Psoas muscle (tissue), 8 donors: Measurements from ENCODE around the gene RNASEH2B. TPM values are rescaled to one million over a fixed set of nuclear protein-coding genes. Genes with fewer than 3 reads are reported as not detected.

Experiments
- ATAC-seq, 4 donors: fragments of 200-7000 bp; cut with Tn5 transposase; one replicate each; pipeline ENCODE4 v1.9.1; 2020; ENCODE audit warnings: moderate library complexity in 3 of 4, mild to moderate bottlenecking in 2 of 4
- DNase-seq, 2 donors: peaks; one replicate each; pipeline ENCODE4 v3.0.0-alpha.2; 2020
- H3K27ac ChIP-seq: fragments of 200-600 bp; one replicate; pipeline ENCODE4 v1.8.0; 2022
- H3K27me3 ChIP-seq, 3 donors: fragments of 200-600 bp in 1 of 3; one replicate each; pipeline versions ENCODE4 v1.6.1 to v1.8.0; 2013 to 2022; ENCODE audit warnings: low read length in 2 of 3, mild to moderate bottlenecking in 2 of 3, moderate library complexity in 1 of 3; ENCODE audit not compliant: insufficient read depth in 3 of 3
- H3K36me3 ChIP-seq, 2 donors: fragments of 200-600 bp in 1 of 2; one replicate each; pipeline versions ENCODE4 v1.6.1 to v1.8.0; 2013 to 2022; ENCODE audit warnings: low read depth in 1 of 2, mild to moderate bottlenecking in 1 of 2, moderate library complexity in 1 of 2; ENCODE audit not compliant: insufficient read depth in 1 of 2
- H3K4me1 ChIP-seq: fragments of 200-600 bp; one replicate; pipeline ENCODE4 v1.8.0; 2022
- H3K4me3 ChIP-seq: fragments of 200-600 bp; one replicate; pipeline ENCODE4 v1.8.0; 2022; ENCODE audit warnings: mild to moderate bottlenecking
- H3K9me3 ChIP-seq: fragments of 200-600 bp; one replicate; pipeline ENCODE4 v1.8.0; 2022
- CTCF ChIP-seq: fragments of 200-600 bp; IDR thresholded peaks from one replicate; pipeline ENCODE4 v1.8.0; 2022; ENCODE audit warnings: antibody characterized with exemption
- WGBS, 3 donors: extraction: QIAGEN DNeasy Blood & Tissue Kit; methylation state at CpG; one replicate each; pipeline versions ENCODE4 v1.1.6 to v1.1.7; 2013; 5-methylcytosine and 5-hydroxymethylcytosine counted together
- intact Hi-C, 2 donors: fragments of 100-400 bp; cut with DNase I; formaldehyde crosslinking; loops; one replicate each; pipeline versions ENCODE4 v1.11.0 to v1.14.2; 2022
- polyA plus RNA-seq, 3 donors: library from polyadenylated mRNA; stranded (reverse); fragments of 200-250 nt; gene quantifications; one replicate each; pipeline ENCODE4 v1.2.3, GENCODE V29; 2013
- total RNA-seq, 4 donors: library from RNA; stranded (reverse); fragmentation: NEBNext Ultra II Directional in 2 of 4; extraction: Animal tissue kit (Norgen Biotek cat#: 25700) in 2 of 4; gene quantifications; one replicate each; pipeline versions ENCODE4 v1.2.1 to v1.2.4, GENCODE V29; 2021 to 2023
- donor health status: healthy with polysubstance abuse.
- donor health status: DM: no; HTN: no; CAD: no; lungs with moderate emphysema.
- donor health status: Bipolar disorder and iron deficiency.
- donor health status: healthy.
- donor health status: DM: yes; HTN: yes; CAD: no.
- donor health status: DM: no; HTN: no; CAD: no.
- donor health status: DM: no; HTN: no; CAD: no.
- donor health status: DM: yes; HTN: yes; CAD: no.

Gene RNASEH2B
- total and polyA plus RNA-seq, 7 donors = 10.6 to 20.7 (median 16.7) TPM

- Histone ChIP-seq H3K4me3 (no peak overlapping the region), H3K36me3 (no peaks in the 10 kb centered on the region), H3K27me3 (no peaks in the 10 kb centered on the region), H3K9me3 (no peaks in the 10 kb centered on the region), H3K4me1 (peaks cover 5% of the 10 kb centered on the region), H3K27ac (no peak overlapping the region)
- intact Hi-C loops = loop anchor here (5.0 to 10.0 kb wide), 4 partner anchors 377 to 977 kb away; partner anchors contain the start of gene SPRYD7 (in 1 of the 2)
- no peak for DNase-seq
- no peak for ATAC-seq
- 74 to 81% (median 75%) methylated on average over 9 of the region's 9 CpGs for WGBS, 3 donors
- no peak for TF ChIP-seq CTCF
Observed at GRCh38 chr13:50914176-50914700, 4.6 kb downstream of the RNASEH2B start.

- Histone ChIP-seq H3K9me3 (no peaks in the 10 kb centered on the region), H3K36me3 (no peaks in the 10 kb centered on the region), H3K4me1 (peaks cover 6% of the 10 kb centered on the region), H3K4me3 (no peak overlapping the region), H3K27ac (no peak overlapping the region), H3K27me3 (no peaks in the 10 kb centered on the region)
- intact Hi-C loops = loop anchor here (5.0 to 10.0 kb wide), 4 partner anchors 378 to 978 kb away; partner anchors contain the start of gene SPRYD7 (in 1 of the 2)
- WGBS, 3 donors = 72 to 74% (median 73%) methylated on average over 1 of the region's 1 CpG
- DNase-seq (no peak), ATAC-seq (no peak)
- no peak for TF ChIP-seq CTCF
Observed at GRCh38 chr13:50914848-50915247, 5.3 kb downstream of the RNASEH2B start.

- DNase-seq (no peak), ATAC-seq (no peak)
- H3K36me3 ChIP-seq = no peaks in the 10 kb centered on the region
- intact Hi-C loops = loop anchor here in 1 of 2 donors (10.0 kb wide), 1 partner anchor 831 kb away; no protein-coding TSS in a partner anchor
- WGBS, 3 donors = 82 to 89% (median 84%) methylated on average over 5 of the region's 5 CpGs
- no peak overlapping the region for H3K4me3 ChIP-seq
- H3K27me3 ChIP-seq = no peaks in the 10 kb centered on the region
- H3K9me3 ChIP-seq = no peaks in the 10 kb centered on the region
- H3K27ac ChIP-seq = no peak overlapping the region
- peaks cover 6% of the 10 kb centered on the region for H3K4me1 ChIP-seq
- TF ChIP-seq CTCF = no peak
Observed at GRCh38 chr13:50915565-50915964, 6.0 kb downstream of the RNASEH2B start.

GRCh38 chr13:50916701-50917184, 7.2 kb downstream of the RNASEH2B start:
- WGBS, 3 donors = 44 to 49% (median 46%) methylated on average over 2 of the region's 2 CpGs
- peaks cover 6% of the 10 kb centered on the region for H3K4me1 ChIP-seq
- H3K27ac ChIP-seq = peak overlapping the region; percentile 6
- H3K4me3 ChIP-seq = no peak overlapping the region
- no peaks in the 10 kb centered on the region for H3K9me3 ChIP-seq
- no peaks in the 10 kb centered on the region for H3K27me3 ChIP-seq
- no peak for ATAC-seq
- intact Hi-C loops = loop anchor here in 1 of 2 donors (10.0 kb wide), 1 partner anchor 832 kb away; no protein-coding TSS in a partner anchor
- DNase-seq = no peak
- TF ChIP-seq CTCF = no peak
- H3K36me3 ChIP-seq = no peaks in the 10 kb centered on the region
